ENCODE data around the gene ZNF691. TPM values are rescaled to one million over a fixed set of nuclear protein-coding genes. Genes with fewer than 3 reads are reported as not detected.

ZNF691 gene
- total RNA-seq, 1 donor from 2014 or later = 11.9 TPM

GRCh38 chr1:42824481-42825035 lies 21.9 kb upstream of the ZNF691 start:
- H3K4me1 ChIP-seq = peaks cover 15% of the 10 kb centered on the region
- no peak overlapping the region for H3K27ac ChIP-seq
- DNase-seq (no peak), ATAC-seq (no peak)
- H3K4me3 ChIP-seq = no peak overlapping the region
- TF ChIP-seq, protein P1, sequence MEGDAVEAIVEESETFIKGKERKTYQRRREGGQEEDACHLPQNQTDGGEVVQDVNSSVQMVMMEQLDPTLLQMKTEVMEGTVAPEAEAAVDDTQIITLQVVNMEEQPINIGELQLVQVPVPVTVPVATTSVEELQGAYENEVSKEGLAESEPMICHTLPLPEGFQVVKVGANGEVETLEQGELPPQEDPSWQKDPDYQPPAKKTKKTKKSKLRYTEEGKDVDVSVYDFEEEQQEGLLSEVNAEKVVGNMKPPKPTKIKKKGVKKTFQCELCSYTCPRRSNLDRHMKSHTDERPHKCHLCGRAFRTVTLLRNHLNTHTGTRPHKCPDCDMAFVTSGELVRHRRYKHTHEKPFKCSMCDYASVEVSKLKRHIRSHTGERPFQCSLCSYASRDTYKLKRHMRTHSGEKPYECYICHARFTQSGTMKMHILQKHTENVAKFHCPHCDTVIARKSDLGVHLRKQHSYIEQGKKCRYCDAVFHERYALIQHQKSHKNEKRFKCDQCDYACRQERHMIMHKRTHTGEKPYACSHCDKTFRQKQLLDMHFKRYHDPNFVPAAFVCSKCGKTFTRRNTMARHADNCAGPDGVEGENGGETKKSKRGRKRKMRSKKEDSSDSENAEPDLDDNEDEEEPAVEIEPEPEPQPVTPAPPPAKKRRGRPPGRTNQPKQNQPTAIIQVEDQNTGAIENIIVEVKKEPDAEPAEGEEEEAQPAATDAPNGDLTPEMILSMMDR (IDR thresholded peaks at IDR 0.05) = no peak
- H3K27me3 ChIP-seq (ENCODE audit: low read depth) = no peaks in the 10 kb centered on the region
- H3K9me3 ChIP-seq = no peaks in the 10 kb centered on the region
- H3K36me3 ChIP-seq = peaks cover 5% of the 10 kb centered on the region
- intact Hi-C loops (cut with DNase I) = no loop called here

DNA sequence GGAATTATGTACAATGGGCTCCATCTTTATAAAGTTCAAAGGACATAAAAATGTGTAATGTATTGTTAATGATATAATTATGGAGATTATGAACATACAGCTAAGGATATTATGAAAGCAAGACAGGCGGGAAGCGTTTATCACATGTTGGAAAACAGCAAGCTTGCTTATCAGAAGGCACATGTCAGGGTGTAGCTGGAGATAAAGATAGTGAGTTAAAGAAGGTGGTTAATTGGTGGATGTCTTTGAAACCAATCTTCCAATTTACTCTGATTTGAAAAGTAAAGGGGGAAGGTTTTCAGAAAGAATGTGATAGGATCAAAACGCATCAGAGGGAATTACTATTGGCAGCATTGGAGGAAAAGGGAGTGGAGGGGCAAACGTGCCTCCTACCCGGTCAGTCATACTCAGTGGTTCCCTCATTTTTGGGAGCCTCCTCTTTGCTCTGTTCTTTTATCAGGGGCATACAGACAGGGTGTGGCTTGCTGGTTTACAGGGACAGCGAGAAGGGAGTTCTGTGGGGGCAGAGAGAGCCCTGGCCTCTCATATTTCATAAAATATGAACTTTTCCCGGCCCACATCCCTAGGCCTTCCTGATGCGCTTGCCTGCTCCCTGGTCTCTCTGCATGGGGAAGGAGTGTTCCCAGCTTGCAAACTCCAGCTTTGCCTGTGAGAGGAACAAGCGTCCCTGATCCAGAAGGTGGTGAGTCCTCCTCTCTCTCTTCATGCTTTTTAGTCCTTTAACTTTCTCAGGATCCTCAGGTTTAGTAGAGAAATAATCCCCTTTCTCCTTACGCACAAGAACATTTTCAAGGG lies 21.2 kb upstream of the ZNF691 start:
- no peak overlapping the region for H3K4me3 ChIP-seq
- ATAC-seq (no peak), DNase-seq (no peak)
- H3K9me3 ChIP-seq = no peaks in the 10 kb centered on the region
- H3K4me1 ChIP-seq = peaks cover 15% of the 10 kb centered on the region
- intact Hi-C loops (cut with DNase I) = no loop called here
- no peaks in the 10 kb centered on the region for H3K27me3 ChIP-seq (ENCODE audit: low read depth)
- TF ChIP-seq, protein P1 (IDR thresholded peaks at IDR 0.05) = no peak
- peaks cover 5% of the 10 kb centered on the region for H3K36me3 ChIP-seq
- H3K27ac ChIP-seq = no peak overlapping the region

- no peak overlapping the region for H3K27ac ChIP-seq
- TF ChIP-seq, protein P1 (IDR thresholded peaks at IDR 0.05) = no peak
These were observed 15.8 kb upstream of the ZNF691 start for GRCh38 chr1:42830631-42831030.

DNA sequence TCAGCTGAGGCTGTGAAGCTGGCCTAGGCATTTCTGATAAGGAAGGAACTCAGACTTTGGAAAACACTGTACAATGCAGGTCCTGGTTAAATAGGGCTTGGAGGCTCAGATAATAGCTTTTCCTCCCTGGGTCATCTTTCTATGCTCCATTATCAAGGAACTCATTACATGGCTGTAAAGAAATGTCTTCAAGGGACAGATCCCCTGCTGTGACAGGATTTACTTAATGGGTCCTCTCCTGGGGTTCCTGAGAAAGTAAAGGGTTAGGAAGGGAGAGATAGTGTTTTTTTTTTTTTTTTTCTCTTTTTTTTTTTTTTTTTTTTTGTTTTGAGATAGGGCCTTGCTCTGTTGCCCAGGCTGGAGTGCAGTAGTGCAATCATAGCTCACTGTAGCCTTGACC lies 15.1 kb upstream of the ZNF691 start:
- peaks cover 9% of the 10 kb centered on the region for H3K36me3 ChIP-seq
- no peaks in the 10 kb centered on the region for H3K27me3 ChIP-seq (ENCODE audit: low read depth)
- H3K4me1 ChIP-seq = no peaks in the 10 kb centered on the region
- no peaks in the 10 kb centered on the region for H3K9me3 ChIP-seq
- ATAC-seq (no peak), DNase-seq (no peak)
- H3K27ac ChIP-seq = no peak overlapping the region
- intact Hi-C loops (cut with DNase I) = no loop called here
- H3K4me3 ChIP-seq = no peak overlapping the region
- TF ChIP-seq, protein P1 (IDR thresholded peaks at IDR 0.05) = no peak

More at GRCh38 chr1:42830631-42831030, 15.8 kb upstream of the ZNF691 start:
- intact Hi-C loops (cut with DNase I) = no loop called here
- Histone ChIP-seq H3K4me3 (no peak overlapping the region), H3K9me3 (no peaks in the 10 kb centered on the region), H3K4me1 (no peaks in the 10 kb centered on the region), H3K36me3 (peaks cover 9% of the 10 kb centered on the region), H3K27me3 (ENCODE audit: low read depth) (no peaks in the 10 kb centered on the region)
- no peak for ATAC-seq
- no peak for DNase-seq

GRCh38 chr1:42832641-42833240 lies 13.7 kb upstream of the ZNF691 start:
- Histone ChIP-seq H3K4me1 (no peaks in the 10 kb centered on the region), H3K27me3 (ENCODE audit: low read depth) (no peaks in the 10 kb centered on the region), H3K4me3 (no peak overlapping the region), H3K9me3 (no peaks in the 10 kb centered on the region), H3K27ac (no peak overlapping the region), H3K36me3 (peaks cover 9% of the 10 kb centered on the region)
- TF ChIP-seq, protein P1 (IDR thresholded peaks at IDR 0.05) = no peak
- ATAC-seq (no peak), DNase-seq (no peak)
- intact Hi-C loops (cut with DNase I) = no loop called here
